ENCODE results near the gene BBOX1.

BBOX1 gene

GRCh38 chr11:27025957-27026733 lies 14.5 kb upstream of the BBOX1 start:
- TF ChIP-seq CTCF (IDR thresholded peaks at IDR 0.05; ENCODE audit: insufficient read depth, missing control alignments), result no peak
- no peak for FAIRE-seq
- DNase-seq (ENCODE audit: insufficient read length, low spot score), result no peak

- DNase-seq (ENCODE audit: insufficient read length, low spot score) (no peak), FAIRE-seq (no peak)
- TF ChIP-seq CTCF (IDR thresholded peaks at IDR 0.05; ENCODE audit: insufficient read depth, missing control alignments), result no peak
Observed at GRCh38 chr11:27028561-27028965, 12.1 kb upstream of the BBOX1 start.

GRCh38 chr11:27029966-27030365 lies 10.6 kb upstream of the BBOX1 start:
- no peak for FAIRE-seq
- no peak for TF ChIP-seq CTCF (IDR thresholded peaks at IDR 0.05; ENCODE audit: insufficient read depth, missing control alignments)
- no peak for DNase-seq (ENCODE audit: insufficient read length, low spot score)

- no peak for TF ChIP-seq CTCF (IDR thresholded peaks at IDR 0.05; ENCODE audit: insufficient read depth, missing control alignments)
- DNase-seq (ENCODE audit: insufficient read length, low spot score), result no peak
- no peak for FAIRE-seq
Observed at GRCh38 chr11:27031754-27032153, 8.9 kb upstream of the BBOX1 start.

GRCh38 chr11:27039873-27040272 lies 742 bp upstream of the BBOX1 start:
- DNase-seq (ENCODE audit: insufficient read length, low spot score) (no peak), FAIRE-seq (no peak)
- TF ChIP-seq CTCF (IDR thresholded peaks at IDR 0.05; ENCODE audit: insufficient read depth, missing control alignments), result no peak

GRCh38 chr11:27041141-27041899 lies 705 bp downstream of the BBOX1 start:
- TF ChIP-seq CTCF (IDR thresholded peaks at IDR 0.05; ENCODE audit: insufficient read depth, missing control alignments), result no peak
- no peak for FAIRE-seq
- no peak for DNase-seq (ENCODE audit: insufficient read length, low spot score)

- FAIRE-seq (no peak), DNase-seq (ENCODE audit: insufficient read length, low spot score) (no peak)
Observed at GRCh38 chr11:27046956-27047355, 6.3 kb downstream of the BBOX1 start.

More at GRCh38 chr11:27046956-27047355, 6.3 kb downstream of the BBOX1 start:
- TF ChIP-seq CTCF (IDR thresholded peaks at IDR 0.05; ENCODE audit: insufficient read depth, missing control alignments), result no peak

Measured in D721Med (cell line).